Fibroblast of lung (primary cell): ENCODE measurements around the gene TMEM178A. TPM values are rescaled to one million over a fixed set of nuclear protein-coding genes. Genes with fewer than 3 reads are reported as not detected.

Experiments used
- DNase-seq, 2 donors: peaks; one replicate each; pipeline versions ENCODE4 v3.0.0 to v3.0.0-alpha.2; 2010; ENCODE audit warnings: low read depth in 2 of 2
- H2AFZ ChIP-seq: 2 replicates; pipeline ENCODE4 v1.5.1; 2012; ENCODE audit warnings: low read length, control low read depth, inconsistent platforms
- H3K27ac ChIP-seq: 2 replicates; pipeline ENCODE4 v1.5.1; 2011; ENCODE audit warnings: low read length, control low read depth; ENCODE audit not compliant: insufficient read depth
- H3K27me3 ChIP-seq: 2 replicates; pipeline ENCODE4 v1.5.1; 2011; ENCODE audit warnings: mild to moderate bottlenecking, low read length; ENCODE audit not compliant: control insufficient read depth, insufficient read depth
- H3K36me3 ChIP-seq: 2 replicates; pipeline ENCODE4 v1.5.1; 2011; ENCODE audit warnings: low read length; ENCODE audit not compliant: control insufficient read depth, insufficient read depth
- H3K4me1 ChIP-seq: 2 replicates; pipeline ENCODE4 v1.5.1; 2011; ENCODE audit warnings: low read length; ENCODE audit not compliant: control insufficient read depth, insufficient read depth; ENCODE audit errors: extremely low read depth
- H3K4me2 ChIP-seq: 2 replicates; pipeline ENCODE4 v1.5.1; 2011; ENCODE audit warnings: low read length, control low read depth; ENCODE audit not compliant: insufficient read depth; ENCODE audit errors: extremely low read depth
- H3K4me3 ChIP-seq, 4 experiments: fragments of 200-600 bp in 1 of 4; sonication (generic) in 1 of 4; replicated peaks in 1 of 4; 2 replicates each; pipeline ENCODE4 v1.5.1; 2011 to 2016; ENCODE audit warnings: low read length in 4 of 4, low read depth in 3 of 4, mild to moderate bottlenecking in 3 of 4, control low read depth in 2 of 4, inconsistent platforms in 1 of 4, mixed read lengths in 1 of 4; ENCODE audit not compliant: insufficient read depth in 1 of 4; ENCODE audit errors: control extremely low read depth in 1 of 4
- H3K79me2 ChIP-seq: 2 replicates; pipeline ENCODE4 v1.5.1; 2012; ENCODE audit warnings: mild to moderate bottlenecking, low read length, inconsistent platforms; ENCODE audit not compliant: control insufficient read depth, insufficient read depth
- H3K9ac ChIP-seq: 2 replicates; pipeline ENCODE4 v1.5.1; 2011; ENCODE audit warnings: mild to moderate bottlenecking, low read length, control low read depth; ENCODE audit not compliant: insufficient read depth
- H3K9me3 ChIP-seq: 2 replicates; pipeline ENCODE4 v1.5.1; 2012; ENCODE audit warnings: low read depth, low read length; ENCODE audit not compliant: control insufficient read depth, insufficient read depth
- H4K20me1 ChIP-seq: 2 replicates; pipeline ENCODE4 v1.5.1; 2011; ENCODE audit warnings: low read length; ENCODE audit not compliant: control insufficient read depth, insufficient read depth; ENCODE audit errors: extremely low read depth
- CTCF ChIP-seq, 2 donors: IDR thresholded peaks in 1 of 2; conservative IDR thresholded peaks in 1 of 2; 1 replicate in 1 of 2; 2 replicates in 1 of 2; pipeline ENCODE4 v1.5.1; 2011 to 2012; ENCODE audit warnings: low read length in 2 of 2, control low read depth in 1 of 2, inconsistent platforms in 1 of 2, low read depth in 1 of 2, mild to moderate bottlenecking in 1 of 2
- EZH2 ChIP-seq: IDR thresholded peaks from 2 replicates; pipeline ENCODE4 v1.5.1; 2012; ENCODE audit warnings: low read length, control low read depth, mild to moderate bottlenecking; ENCODE audit errors: missing control alignments
- polyA minus RNA-seq: library from RNA; depleted of rRNA, polyadenylated mRNA; stranded (reverse); fragments of >200 nt; gene quantifications from 2 replicates; pipeline ENCODE4 v1.2.3, GENCODE V29; 2011; ENCODE audit warnings: low replicate concordance
- polyA plus RNA-seq, 2 donors: library from polyadenylated mRNA; depleted of rRNA in 1 of 2; stranded (reverse) in 1 of 2; unstranded in 1 of 2; fragments of >200 nt; gene quantifications; 2 replicates each; pipeline ENCODE4 v1.2.1, GENCODE V29; 2011 to 2012; ENCODE audit warnings: missing spikeins in 1 of 2
- total RNA-seq: library from RNA; depleted of rRNA; stranded (reverse); fragments of >200 nt; gene quantifications from 2 replicates; pipeline ENCODE4 v1.2.1, GENCODE V29; 2014

TMEM178A gene
- total RNA-seq: 0.26 and 1.5 TPM in 2 replicates
- 0.63 and 6.9 TPM in 2 replicates for polyA plus RNA-seq
- polyA plus RNA-seq (2012): 0.63 and 6.2 TPM in 2 replicates
- polyA minus RNA-seq: 1.8 and 13.0 TPM in 2 replicates

DNA sequence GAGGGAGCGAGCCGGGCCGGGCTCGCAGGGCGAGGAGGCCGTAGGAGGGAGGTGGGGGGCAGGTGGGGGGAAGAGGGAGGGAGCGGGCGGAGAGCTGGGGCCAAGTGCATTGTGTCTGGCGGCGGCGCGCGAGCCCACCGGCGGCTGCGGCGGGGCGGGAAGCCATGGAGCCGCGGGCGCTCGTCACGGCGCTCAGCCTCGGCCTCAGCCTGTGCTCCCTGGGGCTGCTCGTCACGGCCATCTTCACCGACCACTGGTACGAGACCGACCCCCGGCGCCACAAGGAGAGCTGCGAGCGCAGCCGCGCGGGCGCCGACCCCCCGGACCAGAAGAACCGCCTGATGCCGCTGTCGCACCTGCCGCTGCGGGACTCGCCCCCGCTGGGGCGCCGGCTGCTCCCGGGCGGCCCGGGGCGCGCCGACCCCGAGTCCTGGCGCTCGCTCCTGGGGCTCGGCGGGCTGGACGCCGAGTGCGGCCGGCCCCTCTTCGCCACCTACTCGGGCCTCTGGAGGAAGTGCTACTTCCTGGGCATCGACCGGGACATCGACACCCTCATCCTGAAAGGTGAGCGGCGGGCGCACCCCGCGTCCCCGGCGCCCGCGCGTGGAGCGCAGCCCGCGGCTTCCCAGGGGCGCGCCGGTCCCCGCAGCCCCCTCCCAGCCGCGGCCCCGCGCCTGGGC lies at the start of gene TMEM178A:
TSS of gene TMEM178A (plus strand) at position 107 of the 680 bp plus-strand sequence. CDS start at position 165, 58 bp downstream.
- H4K20me1 ChIP-seq: no peaks in the 10 kb centered on the region
- H3K9me3 ChIP-seq: no peaks in the 10 kb centered on the region
- H3K27ac ChIP-seq: no peak within 1 kb of the TSS
- no peaks in the 10 kb centered on the region for H3K36me3 ChIP-seq
- peaks cover 34% of the 10 kb centered on the region for H3K27me3 ChIP-seq
- peak within 1 kb of the TSS; percentile 63 for H2AFZ ChIP-seq
- TF ChIP-seq EZH2 (peak; percentile 69), CTCF (conservative IDR thresholded peaks at IDR 0.05 in 1 of 2, IDR thresholded peaks at IDR 0.05 in 1 of 2; ENCODE audit: low read depth in 1 of 2, low read length in 2 of 2) (no peak)
- H3K4me2 ChIP-seq: peak within 1 kb of the TSS; percentile 90
- peak in 1 of 2 donors; percentile 22 for DNase-seq
- H3K9ac ChIP-seq: peak within 1 kb of the TSS; percentile 49
- H3K79me2 ChIP-seq: no peaks in the 10 kb centered on the region
- H3K4me3 ChIP-seq: peak within 1 kb of the TSS; percentile 29 to 47 (median 38)
- H3K4me1 ChIP-seq: peaks cover 7% of the 10 kb centered on the region

GRCh38 chr2:39618236-39618635 lies 47.5 kb upstream of the TMEM178A start:
- no peak overlapping the region for H3K4me3 ChIP-seq
- no peaks in the 10 kb centered on the region for H3K36me3 ChIP-seq
- no peaks in the 10 kb centered on the region for H3K79me2 ChIP-seq
- H3K27me3 ChIP-seq: no peaks in the 10 kb centered on the region
- no peak overlapping the region for H3K9ac ChIP-seq
- H2AFZ ChIP-seq: no peak overlapping the region
- H3K4me1 ChIP-seq: peaks cover 6% of the 10 kb centered on the region
- DNase-seq: no peak
- no peak overlapping the region for H3K27ac ChIP-seq
- H3K4me2 ChIP-seq: no peak overlapping the region
- TF ChIP-seq CTCF (conservative IDR thresholded peaks at IDR 0.05 in 1 of 2, IDR thresholded peaks at IDR 0.05 in 1 of 2; ENCODE audit: low read depth in 1 of 2, low read length in 2 of 2) (no peak), EZH2 (no peak)
- no peaks in the 10 kb centered on the region for H4K20me1 ChIP-seq
- H3K9me3 ChIP-seq: no peaks in the 10 kb centered on the region

DNA sequence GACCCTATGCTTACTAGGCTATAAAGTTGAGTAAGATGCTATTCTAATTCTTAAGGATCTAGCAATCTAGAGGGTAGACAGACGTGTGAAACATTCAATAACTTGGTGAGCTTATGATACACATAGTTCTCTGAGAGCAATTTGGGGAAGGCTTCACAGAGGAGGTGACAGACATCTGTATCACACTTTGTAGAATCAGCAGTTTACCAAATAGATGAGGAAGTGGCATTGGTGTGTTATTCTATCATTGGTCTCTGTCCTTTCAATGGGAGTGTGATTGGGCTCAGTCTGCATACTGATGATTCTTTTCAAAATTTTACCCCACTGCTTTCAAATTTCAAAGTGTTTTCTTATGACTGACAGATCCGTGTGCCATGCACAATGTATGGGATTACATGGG lies 47.0 kb upstream of the TMEM178A start:
- Histone ChIP-seq H3K4me1 (peaks cover 6% of the 10 kb centered on the region), H3K9me3 (no peaks in the 10 kb centered on the region), H4K20me1 (no peaks in the 10 kb centered on the region), H2AFZ (no peak overlapping the region), H3K9ac (no peak overlapping the region), H3K36me3 (no peaks in the 10 kb centered on the region), H3K4me2 (no peak overlapping the region), H3K27ac (no peak overlapping the region), H3K27me3 (no peaks in the 10 kb centered on the region), H3K79me2 (no peaks in the 10 kb centered on the region), H3K4me3 (no peak overlapping the region)
- TF ChIP-seq EZH2 (no peak), CTCF (conservative IDR thresholded peaks at IDR 0.05 in 1 of 2, IDR thresholded peaks at IDR 0.05 in 1 of 2; ENCODE audit: low read depth in 1 of 2, low read length in 2 of 2) (no peak)
- no peak for DNase-seq
